Motor neuron (in vitro differentiated cells): ENCODE results near the gene KIF25. TPM values are rescaled to one million over a fixed set of nuclear protein-coding genes. Genes with fewer than 3 reads are reported as not detected.
A peak's percentile ranks its signal among the peaks of the same experiment; 100 is the strongest.

Experiments used
- ATAC-seq, 8 experiments: fragments of 200-7000 bp; cut with Tn5 transposase; replicated peaks in 6 of 8; 2 replicates each; pipeline ENCODE4 v1.8.0; 2021; ENCODE audit warnings: mild to moderate bottlenecking in 8 of 8, moderate library complexity in 8 of 8
- H3K27ac ChIP-seq, 2 donors: fragments of 250-450 bp; sonication (Bioruptor Pico); 2 replicates each; pipeline ENCODE4 v1.9.0; 2021; ENCODE audit warnings: antibody characterized with exemption in 2 of 2, mild to moderate bottlenecking in 2 of 2, moderate library complexity in 1 of 2
- H3K4me1 ChIP-seq, 2 donors: fragments of 250-450 bp; sonication (Bioruptor Pico); replicated peaks in 1 of 2; 2 replicates each; pipeline ENCODE4 v1.6.1; 2021; ENCODE audit warnings: antibody characterized with exemption in 2 of 2, mild to moderate bottlenecking in 2 of 2, moderate library complexity in 1 of 2
- H3K4me3 ChIP-seq, 5 donors: fragments of 250-450 bp; sonication (Bioruptor Pico); 2 replicates each; pipeline ENCODE4 v1.9.0; 2021; ENCODE audit warnings: antibody characterized with exemption in 5 of 5, mild to moderate bottlenecking in 5 of 5, moderate library complexity in 4 of 5
- WGBS, 10 experiments: fragments of 450-650 bp; shearing (Covaris generic); methylation state at CpG; one replicate each; pipeline ENCODE4 v1.0.0; 2022; 5-methylcytosine and 5-hydroxymethylcytosine counted together
- in situ Hi-C, 9 experiments: fragments of 400-800 bp; cut with MboI; loops; one replicate each; pipeline ENCODE4 v1.15.0; 2021; ENCODE audit warnings: low sequenced_read_pairs in 9 of 9, low pct_unique_long_range_greater_than_20kb in 2 of 9; ENCODE audit not compliant: unreplicated experiment in 9 of 9
- total RNA-seq, 8 experiments: library from RNA; unstranded; fragments of 300-600 nt; gene quantifications; 2 replicates each; pipeline versions ENCODE4 v1.2.3 to v1.2.4, GENCODE V29; 2022

The KIF25 gene
- total RNA-seq, 8 experiments from 2014 or later: 0.38 to 1.2 (median 0.64) TPM; not detected in 5

DNA sequence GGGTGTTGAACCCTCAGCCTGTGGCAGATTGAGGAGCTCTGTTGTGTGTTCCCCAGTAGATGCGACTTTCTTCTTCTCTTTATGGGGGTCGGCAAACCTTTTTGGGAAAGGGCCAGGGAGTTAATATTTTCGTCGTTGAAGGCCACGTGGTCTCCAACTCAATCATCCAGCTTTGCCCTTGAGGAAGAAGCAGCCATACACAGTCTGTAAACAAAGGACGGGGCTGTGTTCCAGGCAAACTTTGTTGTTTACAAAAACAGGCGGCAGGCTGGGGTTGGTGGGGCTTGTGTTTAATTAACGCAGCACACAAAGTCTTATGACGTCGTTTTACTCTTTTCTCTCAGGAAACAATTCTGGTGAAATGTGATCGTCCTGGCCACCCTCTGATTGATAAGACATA, 20.2 kb downstream of the KIF25 start:
- Histone ChIP-seq H3K4me1 (no peaks in the 10 kb centered on the region), H3K4me3 (no peak overlapping the region), H3K27ac (no peak overlapping the region)
- 0 to 88% (median 73%) methylated on average over 1 to 11 of the region's 11 CpGs; no CpG with 5 or more reads in 1 of the 10 experiments for WGBS, 10 experiments
- ATAC-seq: no peak
- in situ Hi-C loops: no loop called here

DNA sequence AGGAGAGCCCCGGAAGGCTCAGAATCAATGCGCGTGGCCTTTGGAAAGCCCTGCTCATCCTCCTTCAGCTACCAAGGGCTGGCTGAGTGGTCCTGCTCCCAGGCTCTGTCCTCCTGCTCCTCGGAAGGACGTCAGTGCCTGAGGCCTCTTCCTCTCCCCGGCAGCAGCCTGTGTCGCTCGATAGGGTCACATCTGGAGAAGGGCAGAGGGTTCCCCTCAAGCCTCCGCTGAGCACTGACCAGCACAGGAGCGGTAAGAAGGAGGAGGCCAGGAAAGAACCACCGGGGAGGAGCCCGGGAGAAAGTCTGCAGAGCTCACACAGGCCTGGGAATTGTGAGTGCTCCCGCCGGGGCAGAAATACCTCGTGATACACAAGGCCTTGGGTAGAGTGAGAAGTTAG, 21.2 kb downstream of the KIF25 start:
- Histone ChIP-seq H3K4me3 (no peak overlapping the region), H3K4me1 (no peaks in the 10 kb centered on the region), H3K27ac (no peak overlapping the region)
- in situ Hi-C loops: no loop called here
- 60 to 100% (median 89%) methylated on average over 1 to 7 of the region's 15 CpGs; no CpG with 5 or more reads in 3 of the 10 experiments for WGBS, 10 experiments
- ATAC-seq: no peak

DNA sequence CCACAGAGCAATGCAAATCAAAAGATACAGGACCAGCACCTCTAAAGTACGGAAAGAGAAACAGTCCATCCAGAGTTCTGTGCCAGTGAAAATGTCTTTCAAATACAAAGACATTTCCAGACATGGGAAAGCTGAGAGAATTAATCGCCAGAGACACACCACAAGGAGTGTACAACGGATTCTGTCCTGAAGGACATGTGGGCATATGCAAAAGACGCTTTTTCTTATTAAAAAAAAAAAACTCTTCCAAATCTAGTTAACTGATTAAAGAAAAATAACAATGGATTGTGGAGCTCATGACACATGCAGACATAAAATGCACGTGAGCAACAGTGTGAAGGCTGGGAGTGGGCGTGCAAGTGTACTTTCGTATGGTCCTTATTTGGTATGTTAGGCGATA, 22.8 kb downstream of the KIF25 start:
- in situ Hi-C loops: no loop called here
- Histone ChIP-seq H3K4me3 (no peak overlapping the region), H3K27ac (no peak overlapping the region), H3K4me1 (peaks cover 0 to 3% of the 10 kb centered on the region in 2 donors)
- WGBS, 10 experiments: 48 to 93% (median 77%) methylated on average over 3 to 8 of the region's 8 CpGs; no CpG with 5 or more reads in 2 of the 10 experiments
- ATAC-seq: no peak

DNA sequence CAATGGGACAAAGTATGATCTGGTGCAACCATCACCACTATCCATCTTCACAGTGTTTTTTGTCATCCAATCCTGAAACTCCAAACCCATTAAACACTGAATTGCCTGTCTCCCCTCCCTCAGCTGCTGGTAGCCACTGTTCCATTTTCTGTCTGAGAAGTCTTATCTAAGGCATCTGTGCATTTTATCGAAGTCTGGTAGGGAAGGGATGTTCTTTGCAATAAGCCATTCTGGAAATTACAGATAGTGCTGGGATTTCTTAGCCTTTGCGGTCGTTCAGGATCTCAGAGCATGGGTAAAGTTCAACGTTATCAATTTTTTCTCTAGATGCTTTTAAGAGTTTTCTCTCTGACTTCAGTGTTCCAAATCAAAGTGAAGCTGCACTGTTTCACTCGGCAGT, 24.1 kb downstream of the KIF25 start:
- Histone ChIP-seq H3K27ac (no peak overlapping the region), H3K4me1 (peaks cover 0 to 3% of the 10 kb centered on the region in 2 donors), H3K4me3 (no peak overlapping the region)
- in situ Hi-C loops: no loop called here
- WGBS, 10 experiments: 48 to 100% (median 83%) methylated on average over 3 to 5 of the region's 5 CpGs
- no peak for ATAC-seq

DNA sequence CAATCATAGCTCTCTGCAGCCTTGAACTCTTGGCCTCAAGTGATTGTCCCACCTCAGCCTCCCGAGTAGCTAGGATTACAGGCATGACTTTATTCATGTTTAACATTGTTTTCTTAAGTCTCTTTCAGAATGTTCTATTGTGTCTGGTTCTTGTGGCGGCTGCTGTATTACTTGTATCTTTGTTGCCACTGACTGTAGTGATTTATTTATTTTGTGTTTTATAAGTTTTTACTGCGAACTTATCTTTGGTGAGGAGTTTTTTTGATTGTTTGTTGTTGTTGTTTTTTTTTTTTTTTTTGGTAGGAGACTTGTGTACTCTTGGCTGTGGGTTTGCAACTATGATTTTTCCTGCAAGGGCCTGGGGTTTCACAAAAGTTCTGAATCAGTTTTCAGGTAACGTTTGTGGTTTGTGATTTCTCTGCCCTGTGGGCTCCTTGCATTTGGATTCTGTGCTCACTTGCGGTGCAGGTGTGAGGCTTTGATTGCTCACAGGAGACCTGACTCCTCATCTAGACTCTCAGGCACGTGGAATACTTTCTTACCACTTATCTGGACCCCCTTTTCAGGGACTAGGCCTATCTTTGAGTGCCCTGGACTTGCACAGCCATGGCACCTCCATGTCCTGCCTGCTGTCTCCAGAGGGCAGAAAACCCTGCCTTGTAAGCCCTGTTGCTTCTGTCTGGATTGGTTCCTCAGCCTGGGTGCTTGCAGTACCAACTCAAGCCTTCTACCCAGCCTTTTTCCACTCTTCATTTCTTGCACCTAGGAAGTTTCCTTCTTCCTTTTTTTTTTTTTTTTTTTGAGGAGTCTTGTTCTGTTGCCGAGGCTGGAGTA, 25.2 kb downstream of the KIF25 start:
- peaks cover 0 to 3% of the 10 kb centered on the region in 2 donors for H3K4me1 ChIP-seq
- no peak overlapping the region for H3K27ac ChIP-seq
- 51 to 100% (median 74%) methylated on average over 2 to 7 of the region's 7 CpGs for WGBS, 10 experiments
- no peak for ATAC-seq
- H3K4me3 ChIP-seq: no peak overlapping the region
- in situ Hi-C loops: no loop called here

DNA sequence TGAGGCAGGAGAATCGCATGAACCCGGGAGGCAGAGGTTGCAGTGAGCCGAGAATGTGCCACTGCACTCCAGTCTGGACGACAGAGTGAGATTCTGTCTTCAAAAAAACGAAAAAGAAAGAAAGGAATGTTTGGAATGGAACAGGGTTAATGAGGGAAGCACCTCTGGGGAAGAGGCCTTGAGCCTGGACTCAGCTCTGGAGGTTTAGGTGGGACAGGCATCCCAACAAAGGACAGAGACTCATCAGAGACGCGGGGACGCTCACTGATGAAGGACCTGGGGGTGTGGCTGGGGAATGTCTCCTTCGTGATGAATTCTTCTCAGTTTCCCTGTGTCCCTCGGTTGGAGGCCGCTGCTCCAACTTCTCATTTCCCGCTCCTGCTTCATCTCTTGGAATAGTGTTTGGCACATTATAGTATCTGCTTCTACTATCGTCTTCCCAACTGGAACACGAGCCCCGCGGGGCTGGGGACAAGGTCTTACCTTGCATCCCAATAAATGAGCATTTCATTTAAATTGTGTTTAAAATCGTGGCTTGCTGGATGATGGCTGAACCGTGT, 27.6 kb downstream of the KIF25 start:
- ATAC-seq: no peak
- H3K27ac ChIP-seq: no peak overlapping the region
- peaks cover 0 to 3% of the 10 kb centered on the region in 2 donors for H3K4me1 ChIP-seq
- 0 to 100% (median 90%) methylated on average over 1 to 10 of the region's 18 CpGs; no CpG with 5 or more reads in 2 of the 10 experiments for WGBS, 10 experiments
- in situ Hi-C loops: no loop called here
- H3K4me3 ChIP-seq: no peak overlapping the region

DNA sequence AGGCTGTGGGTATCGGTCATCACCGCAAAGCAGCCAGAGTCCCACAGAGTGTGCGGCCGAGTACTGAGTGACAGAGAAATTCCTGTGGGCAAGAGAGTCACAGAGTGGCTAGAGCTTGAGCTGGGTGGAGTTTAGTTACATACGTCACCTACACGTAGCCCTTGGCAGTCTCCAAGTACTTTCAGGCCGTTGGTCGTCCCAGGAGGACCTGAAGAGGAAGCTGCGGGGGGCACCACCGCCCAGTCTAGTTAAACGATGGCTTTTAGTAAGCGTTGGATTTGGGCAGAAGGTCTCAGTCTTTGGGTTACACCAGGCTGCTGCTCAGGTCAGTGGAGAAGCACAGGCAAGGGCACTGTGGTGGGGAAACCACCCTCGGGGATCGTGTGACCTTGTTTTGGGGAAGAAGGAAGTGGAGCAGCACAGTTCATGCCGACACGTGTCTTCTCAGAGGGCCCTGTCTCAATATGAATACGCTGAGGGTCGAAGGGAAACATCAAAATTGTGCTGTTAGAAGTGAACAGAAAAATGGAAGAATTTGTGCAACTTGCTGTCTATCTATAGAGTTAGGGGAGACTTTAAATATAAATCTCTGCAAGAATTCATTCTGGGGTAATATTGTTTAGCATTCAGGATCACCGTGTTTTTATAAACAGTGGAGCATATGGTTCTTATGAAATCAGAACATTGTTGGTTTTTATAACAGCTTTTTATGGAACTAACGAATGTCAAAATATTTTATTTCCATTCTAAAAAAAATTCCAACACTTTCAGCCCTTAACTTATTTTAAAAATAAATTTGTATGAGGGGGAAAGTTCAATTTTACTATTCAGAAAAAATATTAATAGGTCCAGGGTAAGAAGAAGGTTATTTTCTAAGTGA, 28.6 kb downstream of the KIF25 start:
- in situ Hi-C loops: no loop called here
- Histone ChIP-seq H3K4me3 (no peak overlapping the region), H3K4me1 (peaks cover 4 to 8% of the 10 kb centered on the region in 2 donors), H3K27ac (no peak overlapping the region)
- WGBS, 10 experiments: 62 to 100% (median 77%) methylated on average over 1 to 19 of the region's 20 CpGs
- no peak for ATAC-seq

DNA sequence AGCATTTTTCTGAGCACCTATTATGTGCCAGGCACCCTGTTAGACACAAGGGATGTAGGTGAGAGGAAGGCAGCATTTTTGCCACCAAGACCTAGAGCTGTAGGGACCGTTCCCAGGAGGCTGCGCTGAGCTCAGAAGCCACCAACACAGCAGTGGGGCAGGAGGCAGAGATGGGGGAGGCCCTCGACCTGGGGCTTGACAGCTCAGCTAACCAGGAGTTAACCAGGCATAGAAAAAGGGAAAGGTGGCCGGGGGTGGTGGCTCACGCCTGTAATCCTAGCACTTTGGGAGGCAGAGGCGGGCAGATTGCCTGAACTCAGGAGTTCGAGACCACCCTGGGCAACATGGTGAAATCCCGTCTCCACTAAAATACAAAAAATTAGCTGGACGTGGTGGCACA, 29.5 kb downstream of the KIF25 start:
- WGBS, 10 experiments: 78 to 96% (median 87%) methylated on average over 2 to 7 of the region's 9 CpGs; no CpG with 5 or more reads in 3 of the 10 experiments
- in situ Hi-C loops: no loop called here
- peaks cover 4 to 8% of the 10 kb centered on the region in 2 donors for H3K4me1 ChIP-seq

DNA sequence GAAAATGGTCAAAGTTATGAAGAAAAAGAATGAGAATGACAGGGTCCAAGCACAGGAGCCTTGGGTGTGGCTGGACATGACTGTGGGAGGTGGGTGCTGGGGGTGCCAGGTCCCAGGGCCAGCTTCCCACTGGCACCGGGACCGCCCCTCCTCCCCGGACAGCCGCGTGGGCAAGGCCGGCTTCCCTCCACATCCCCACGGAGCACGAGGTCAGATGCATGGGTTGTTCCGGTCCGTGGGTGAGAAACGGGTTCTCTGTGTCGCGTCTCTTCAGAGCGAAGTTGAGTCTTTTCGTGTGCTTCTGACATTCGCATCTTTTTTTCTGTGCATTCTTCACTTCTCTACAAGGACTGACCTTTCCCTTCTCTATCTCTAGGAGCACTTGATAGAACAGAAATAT, 30.1 kb downstream of the KIF25 start:
- Histone ChIP-seq H3K27ac (no peak overlapping the region), H3K4me3 (no peak overlapping the region), H3K4me1 (peaks cover 4 to 8% of the 10 kb centered on the region in 2 donors)
- WGBS, 10 experiments: 80 to 95% (median 95%) methylated on average over 1 to 10 of the region's 16 CpGs; no CpG with 5 or more reads in 3 of the 10 experiments
- in situ Hi-C loops: no loop called here
- ATAC-seq: no peak

More for the DNA sequence above, 29.5 kb downstream of the KIF25 start:
- ATAC-seq: no peak
- Histone ChIP-seq H3K27ac (no peak overlapping the region), H3K4me3 (no peak overlapping the region)

DNA sequence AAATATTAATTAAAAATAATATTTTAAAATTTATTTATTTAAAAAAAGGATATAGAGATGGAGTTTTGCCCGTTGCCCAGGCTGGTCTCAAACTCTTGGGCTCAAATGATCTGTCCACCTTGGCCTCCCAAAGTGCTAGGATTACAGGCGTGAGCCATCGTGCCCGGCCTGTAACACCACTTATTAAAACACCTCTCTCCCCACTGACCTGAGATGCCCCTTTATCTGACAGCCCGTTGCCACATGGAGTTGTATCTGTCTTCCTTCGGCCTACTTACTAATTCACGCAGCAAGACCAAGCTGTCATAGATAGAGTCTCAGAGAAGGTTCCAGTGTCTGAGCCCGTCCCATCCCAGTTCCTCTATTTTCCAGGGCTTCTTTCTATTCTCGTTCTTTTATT, 30.7 kb downstream of the KIF25 start:
- ATAC-seq: no peak
- no peak overlapping the region for H3K4me3 ChIP-seq
- in situ Hi-C loops: no loop called here
- peaks cover 4 to 8% of the 10 kb centered on the region in 2 donors for H3K4me1 ChIP-seq
- WGBS, 10 experiments: 51 to 91% (median 83%) methylated on average over 2 to 8 of the region's 9 CpGs; no CpG with 5 or more reads in 2 of the 10 experiments
- H3K27ac ChIP-seq: no peak overlapping the region

DNA sequence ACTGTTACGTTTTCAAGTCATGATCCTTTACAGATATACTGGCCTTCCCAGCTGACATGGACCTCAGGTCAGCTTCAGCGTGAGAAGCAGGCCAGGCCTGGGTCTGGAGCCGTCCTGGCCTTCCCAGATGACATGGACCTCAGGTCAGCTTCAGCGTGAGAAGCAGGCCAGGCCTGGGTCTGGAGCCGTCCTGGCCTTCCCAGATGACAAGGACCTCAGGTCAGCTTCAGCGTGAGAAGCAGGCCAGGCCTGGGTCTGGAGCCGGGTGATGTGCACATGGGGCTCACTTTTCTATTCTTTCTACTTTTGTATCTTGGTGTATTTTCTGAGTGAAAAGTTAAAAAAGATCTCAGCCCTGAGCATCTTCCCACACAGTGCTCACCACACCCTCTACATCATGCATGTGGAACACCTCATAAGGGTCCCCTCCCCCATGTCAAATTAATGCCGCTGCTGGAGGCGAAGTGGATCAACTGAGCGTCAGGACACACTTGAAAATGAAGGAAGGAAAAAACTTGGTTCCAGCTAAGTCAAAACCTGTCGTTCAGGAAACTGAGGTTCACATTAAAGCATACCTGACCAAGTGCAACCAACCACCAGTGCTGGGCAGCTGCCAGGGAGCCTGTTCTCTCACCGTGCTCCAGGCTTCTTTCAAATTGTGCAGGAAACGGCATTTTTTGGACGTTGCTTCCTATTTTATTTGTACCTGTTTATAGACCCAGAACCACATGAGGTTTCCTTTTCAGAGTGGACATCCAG, 32.2 kb downstream of the KIF25 start:
- Histone ChIP-seq H3K4me1 (peaks cover 4% of the 10 kb centered on the region in 2 donors), H3K4me3 (no peak overlapping the region), H3K27ac (no peak overlapping the region)
- in situ Hi-C loops: no loop called here
- WGBS, 10 experiments: 68 to 95% (median 83%) methylated on average over 2 to 11 of the region's 14 CpGs; no CpG with 5 or more reads in 1 of the 10 experiments
- no peak for ATAC-seq

DNA sequence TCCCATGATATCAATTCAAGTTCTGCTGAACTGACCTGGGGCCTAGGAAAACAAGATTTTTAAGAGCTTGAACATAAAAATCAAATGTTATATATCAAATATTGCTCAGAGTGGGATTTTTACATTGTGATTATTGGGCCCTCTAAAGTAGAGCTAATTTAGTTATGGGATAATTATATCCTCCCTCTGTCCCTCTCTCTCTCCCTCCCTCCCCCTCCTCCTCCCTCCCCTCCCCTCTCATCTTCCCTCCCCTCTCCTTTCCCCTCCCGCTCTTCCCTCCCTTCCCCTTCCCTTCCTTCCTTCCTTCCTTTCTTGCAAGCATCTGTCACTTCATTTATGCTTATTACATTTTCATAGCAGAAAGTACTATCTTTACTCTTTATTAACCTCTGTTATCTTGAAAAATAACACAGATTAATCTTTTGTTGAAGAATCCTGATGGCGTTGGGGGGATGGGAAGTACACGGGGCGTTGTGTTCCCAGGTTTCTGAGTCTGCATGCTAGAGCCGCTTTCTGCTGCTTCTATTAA, 32.8 kb downstream of the KIF25 start:
- ATAC-seq: peak in 2 of 8 experiments; percentile 22 to 28
- in situ Hi-C loops: no loop called here
- Histone ChIP-seq H3K27ac (no peak overlapping the region), H3K4me1 (peaks cover 4% of the 10 kb centered on the region in 2 donors), H3K4me3 (no peak overlapping the region)
- 40 to 87% (median 60%) methylated on average over 1 to 4 of the region's 5 CpGs; no CpG with 5 or more reads in 3 of the 10 experiments for WGBS, 10 experiments
